Neural cell (in vitro differentiated cells): ENCODE data around the gene LPP. TPM values are rescaled to one million over a fixed set of nuclear protein-coding genes. Genes with fewer than 3 reads are reported as not detected.

Experiments
- H2AFZ ChIP-seq: fragments of 200-600, 300-800 bp; sonication (generic), shearing (Covaris generic); 2 replicates; pipeline ENCODE4 v1.6.0; 2014; ENCODE audit warnings: low read depth, mild to moderate bottlenecking, antibody characterized with exemption, low read length, moderate library complexity
- H3F3A ChIP-seq: fragments of 200-600 bp; shearing (Covaris generic); 2 replicates; pipeline ENCODE4 v1.6.1; 2016; ENCODE audit warnings: mild to moderate bottlenecking, moderate library complexity, mixed read lengths, antibody characterized with exemption, low read length; ENCODE audit not compliant: insufficient read depth, poor library complexity, severe bottlenecking
- H3K27ac ChIP-seq: fragments of 200-600, 300-800 bp; sonication (generic), shearing (Covaris generic); 2 replicates; pipeline ENCODE4 v1.5.1; 2014; ENCODE audit warnings: mild to moderate bottlenecking, low read length, moderate library complexity
- H3K27me3 ChIP-seq: fragments of 300-800, 200-600 bp; sonication (generic), shearing (Covaris generic); 2 replicates; pipeline ENCODE4 v1.6.0; 2014; ENCODE audit warnings: mild to moderate bottlenecking, low read depth, low read length, moderate library complexity; ENCODE audit not compliant: insufficient read depth
- H3K36me3 ChIP-seq: fragments of 300-800, 200-600 bp; sonication (generic), shearing (Covaris generic); 2 replicates; pipeline ENCODE4 v1.5.1; 2014; ENCODE audit warnings: mild to moderate bottlenecking, antibody characterized with exemption, low read length, moderate library complexity; ENCODE audit not compliant: insufficient read depth
- H3K4me2 ChIP-seq: fragments of 300-800, 200-600 bp; sonication (generic), shearing (Covaris generic); 2 replicates; pipeline ENCODE4 v1.6.0; 2014; ENCODE audit warnings: mild to moderate bottlenecking, low read length
- H3K4me3 ChIP-seq: fragments of 300-800, 200-600 bp; sonication (generic), shearing (Covaris generic); 2 replicates; pipeline ENCODE4 v1.5.1; 2014; ENCODE audit warnings: mild to moderate bottlenecking, low read length, moderate library complexity
- H3K79me2 ChIP-seq: fragments of 200-600 bp; shearing (Covaris generic); replicated peaks from 2 replicates; pipeline ENCODE4 v1.6.0; 2014; ENCODE audit warnings: mild to moderate bottlenecking, low read length, moderate library complexity; ENCODE audit not compliant: insufficient read depth
- H3K9ac ChIP-seq: fragments of 300-800, 200-600 bp; sonication (generic), shearing (Covaris generic); 2 replicates; pipeline ENCODE4 v1.6.1; 2016; ENCODE audit warnings: mild to moderate bottlenecking, low read length, mixed read lengths
- H3K9me2 ChIP-seq: fragments of 200-600 bp; shearing (Covaris generic); 2 replicates; pipeline ENCODE4 v1.6.1; 2016; ENCODE audit warnings: mild to moderate bottlenecking, low read length, mixed read lengths; ENCODE audit not compliant: insufficient read depth
- H3K9me3 ChIP-seq: fragments of 200-600, 300-800 bp; sonication (generic), shearing (Covaris generic); 2 replicates; pipeline ENCODE4 v1.6.1; 2016; ENCODE audit warnings: mild to moderate bottlenecking, mixed run types, low read length, moderate library complexity, mixed read lengths
- H4K20me1 ChIP-seq: fragments of 200-600 bp; shearing (Covaris generic); 2 replicates; pipeline ENCODE4 v1.6.1; 2016; ENCODE audit warnings: mild to moderate bottlenecking, mixed run types; ENCODE audit not compliant: insufficient read depth
- EP300 ChIP-seq: fragments of 450-650 bp; conservative IDR thresholded peaks from 2 replicates; pipeline ENCODE4 v1.6.1; 2014; ENCODE audit warnings: antibody characterized with exemption, mild to moderate bottlenecking, moderate library complexity; ENCODE audit not compliant: poor library complexity, severe bottlenecking
- EZH2 ChIP-seq: fragments of 200-600, 300-800 bp; shearing (Covaris generic), sonication (generic); IDR thresholded peaks from 2 replicates; pipeline ENCODE4 v1.6.1; 2014; ENCODE audit warnings: antibody characterized with exemption, low read length, borderline replicate concordance, mild to moderate bottlenecking; ENCODE audit not compliant: insufficient read depth, poor library complexity, severe bottlenecking
- MXI1 ChIP-seq: fragments of 450-650 bp; conservative IDR thresholded peaks from 2 replicates; pipeline ENCODE4 v1.6.1; 2014; ENCODE audit warnings: antibody characterized with exemption, mild to moderate bottlenecking; ENCODE audit not compliant: poor library complexity, severe bottlenecking
- POLR2AphosphoS5 ChIP-seq: IDR thresholded peaks from 2 replicates; pipeline ENCODE4 v1.6.1; 2012
- RAD21 ChIP-seq: fragments of 450-650 bp; conservative IDR thresholded peaks from 2 replicates; pipeline ENCODE4 v1.6.1; 2014; ENCODE audit warnings: antibody characterized with exemption, mild to moderate bottlenecking, moderate library complexity
- SMC3 ChIP-seq: fragments of 450-650 bp; conservative IDR thresholded peaks from 2 replicates; pipeline ENCODE4 v1.6.1; 2014; ENCODE audit warnings: antibody characterized with exemption, mild to moderate bottlenecking, moderate library complexity; ENCODE audit not compliant: poor library complexity
- TAF1 ChIP-seq: IDR thresholded peaks from 2 replicates; pipeline ENCODE4 v1.6.1; 2012; ENCODE audit warnings: low read depth
- polyA plus RNA-seq: library from polyadenylated mRNA; depleted of rRNA; stranded (reverse); fragments of >200 nt; gene quantifications from 2 replicates; pipeline ENCODE4 v1.2.3, GENCODE V29; 2014
- TF ChIP-seq, protein P1 (sequence below): fragments of 450-650 bp; IDR thresholded peaks from 2 replicates; pipeline ENCODE4 v1.5.1; 2014; ENCODE audit warnings: antibody characterized with exemption, mild to moderate bottlenecking, moderate library complexity; ENCODE audit not compliant: poor library complexity, severe bottlenecking
- TF ChIP-seq, protein P2 (sequence below): IDR thresholded peaks from 2 replicates; pipeline ENCODE4 v1.6.1; 2012; ENCODE audit warnings: borderline replicate concordance

LPP gene
- polyA plus RNA-seq, 1 donor from 2014 or later = 3.0 TPM

DNA sequence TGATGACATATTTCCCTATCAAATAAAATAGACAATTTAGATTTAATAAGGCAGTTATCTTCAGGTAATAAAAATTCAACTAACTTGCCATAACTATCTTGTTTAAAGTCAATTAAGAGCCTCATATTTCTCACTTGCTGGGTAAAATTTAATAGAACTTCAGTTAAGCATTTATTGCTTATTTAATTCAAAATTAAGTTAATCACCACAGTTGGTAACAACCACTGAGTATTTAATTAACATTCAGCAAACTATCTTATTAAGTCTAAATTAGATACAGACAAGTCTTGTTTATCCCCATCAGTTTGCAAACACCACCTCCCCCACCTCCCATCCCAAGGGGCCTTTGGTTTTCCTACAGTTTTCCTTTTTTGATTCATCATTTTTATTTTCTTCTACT lies 14.7 kb downstream of the LPP start:
- peaks cover 11% of the 10 kb centered on the region for H3K79me2 ChIP-seq
- H3K9me2 ChIP-seq = no peaks in the 10 kb centered on the region
- H3K36me3 ChIP-seq = no peaks in the 10 kb centered on the region
- H3K9ac ChIP-seq = no peak overlapping the region
- H3K27me3 ChIP-seq = no peaks in the 10 kb centered on the region
- no peak overlapping the region for H2AFZ ChIP-seq
- H4K20me1 ChIP-seq = no peaks in the 10 kb centered on the region
- TF ChIP-seq, protein P1, sequence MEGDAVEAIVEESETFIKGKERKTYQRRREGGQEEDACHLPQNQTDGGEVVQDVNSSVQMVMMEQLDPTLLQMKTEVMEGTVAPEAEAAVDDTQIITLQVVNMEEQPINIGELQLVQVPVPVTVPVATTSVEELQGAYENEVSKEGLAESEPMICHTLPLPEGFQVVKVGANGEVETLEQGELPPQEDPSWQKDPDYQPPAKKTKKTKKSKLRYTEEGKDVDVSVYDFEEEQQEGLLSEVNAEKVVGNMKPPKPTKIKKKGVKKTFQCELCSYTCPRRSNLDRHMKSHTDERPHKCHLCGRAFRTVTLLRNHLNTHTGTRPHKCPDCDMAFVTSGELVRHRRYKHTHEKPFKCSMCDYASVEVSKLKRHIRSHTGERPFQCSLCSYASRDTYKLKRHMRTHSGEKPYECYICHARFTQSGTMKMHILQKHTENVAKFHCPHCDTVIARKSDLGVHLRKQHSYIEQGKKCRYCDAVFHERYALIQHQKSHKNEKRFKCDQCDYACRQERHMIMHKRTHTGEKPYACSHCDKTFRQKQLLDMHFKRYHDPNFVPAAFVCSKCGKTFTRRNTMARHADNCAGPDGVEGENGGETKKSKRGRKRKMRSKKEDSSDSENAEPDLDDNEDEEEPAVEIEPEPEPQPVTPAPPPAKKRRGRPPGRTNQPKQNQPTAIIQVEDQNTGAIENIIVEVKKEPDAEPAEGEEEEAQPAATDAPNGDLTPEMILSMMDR = no peak
- TF ChIP-seq MXI1 (no peak), POLR2AphosphoS5 (no peak), TAF1 (no peak), RAD21 (no peak), SMC3 (no peak), EZH2 (no peak), EP300 (no peak)
- TF ChIP-seq, protein P2, sequence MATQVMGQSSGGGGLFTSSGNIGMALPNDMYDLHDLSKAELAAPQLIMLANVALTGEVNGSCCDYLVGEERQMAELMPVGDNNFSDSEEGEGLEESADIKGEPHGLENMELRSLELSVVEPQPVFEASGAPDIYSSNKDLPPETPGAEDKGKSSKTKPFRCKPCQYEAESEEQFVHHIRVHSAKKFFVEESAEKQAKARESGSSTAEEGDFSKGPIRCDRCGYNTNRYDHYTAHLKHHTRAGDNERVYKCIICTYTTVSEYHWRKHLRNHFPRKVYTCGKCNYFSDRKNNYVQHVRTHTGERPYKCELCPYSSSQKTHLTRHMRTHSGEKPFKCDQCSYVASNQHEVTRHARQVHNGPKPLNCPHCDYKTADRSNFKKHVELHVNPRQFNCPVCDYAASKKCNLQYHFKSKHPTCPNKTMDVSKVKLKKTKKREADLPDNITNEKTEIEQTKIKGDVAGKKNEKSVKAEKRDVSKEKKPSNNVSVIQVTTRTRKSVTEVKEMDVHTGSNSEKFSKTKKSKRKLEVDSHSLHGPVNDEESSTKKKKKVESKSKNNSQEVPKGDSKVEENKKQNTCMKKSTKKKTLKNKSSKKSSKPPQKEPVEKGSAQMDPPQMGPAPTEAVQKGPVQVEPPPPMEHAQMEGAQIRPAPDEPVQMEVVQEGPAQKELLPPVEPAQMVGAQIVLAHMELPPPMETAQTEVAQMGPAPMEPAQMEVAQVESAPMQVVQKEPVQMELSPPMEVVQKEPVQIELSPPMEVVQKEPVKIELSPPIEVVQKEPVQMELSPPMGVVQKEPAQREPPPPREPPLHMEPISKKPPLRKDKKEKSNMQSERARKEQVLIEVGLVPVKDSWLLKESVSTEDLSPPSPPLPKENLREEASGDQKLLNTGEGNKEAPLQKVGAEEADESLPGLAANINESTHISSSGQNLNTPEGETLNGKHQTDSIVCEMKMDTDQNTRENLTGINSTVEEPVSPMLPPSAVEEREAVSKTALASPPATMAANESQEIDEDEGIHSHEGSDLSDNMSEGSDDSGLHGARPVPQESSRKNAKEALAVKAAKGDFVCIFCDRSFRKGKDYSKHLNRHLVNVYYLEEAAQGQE = no peak
- H3K27ac ChIP-seq = no peak overlapping the region
- H3F3A ChIP-seq = no peaks in the 10 kb centered on the region
- H3K9me3 ChIP-seq = no peaks in the 10 kb centered on the region
- no peak overlapping the region for H3K4me2 ChIP-seq
- no peak overlapping the region for H3K4me3 ChIP-seq

DNA sequence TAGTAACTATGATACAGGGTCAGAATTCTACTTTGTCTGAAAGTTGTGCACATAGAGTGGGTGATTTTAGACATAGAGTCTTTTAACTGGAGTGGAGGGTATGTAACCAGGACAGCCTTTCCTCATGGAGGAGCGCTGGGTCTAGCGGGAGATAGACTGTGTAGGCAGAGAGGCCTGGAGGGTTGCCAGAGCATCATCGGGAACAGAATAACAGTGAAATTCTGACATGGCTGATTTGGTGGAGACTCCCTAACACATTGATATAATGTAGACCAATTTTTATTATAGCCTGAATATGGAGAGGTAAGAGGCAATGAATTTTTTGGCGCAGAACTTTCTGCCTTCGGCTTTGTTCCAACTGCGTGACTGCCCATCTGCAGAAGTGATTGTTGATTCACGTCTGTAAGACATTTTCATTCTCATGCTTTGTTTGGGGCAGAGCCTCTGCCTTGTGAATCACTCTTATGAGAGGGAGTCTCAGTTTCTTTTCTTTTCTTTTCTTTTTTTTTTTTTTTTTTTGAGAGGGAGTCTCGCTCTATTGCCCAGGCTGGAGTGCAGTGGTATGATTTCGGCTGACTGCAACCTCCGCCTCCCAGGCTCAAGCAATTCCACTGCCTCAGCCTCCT lies 16.0 kb downstream of the LPP start:
- no peak overlapping the region for H3K4me3 ChIP-seq
- H3K9me3 ChIP-seq = no peaks in the 10 kb centered on the region
- H3K4me2 ChIP-seq = no peak overlapping the region

More for the DNA sequence above, 16.0 kb downstream of the LPP start:
- Histone ChIP-seq H3K9ac (no peak overlapping the region), H2AFZ (no peak overlapping the region), H3F3A (no peaks in the 10 kb centered on the region), H3K27me3 (no peaks in the 10 kb centered on the region), H3K36me3 (no peaks in the 10 kb centered on the region), H3K79me2 (peaks cover 11% of the 10 kb centered on the region), H3K27ac (no peak overlapping the region), H3K9me2 (no peaks in the 10 kb centered on the region), H4K20me1 (no peaks in the 10 kb centered on the region)
- TF ChIP-seq MXI1 = no peak
- no peak for TF ChIP-seq RAD21
- TF ChIP-seq EZH2 = no peak
